Tibial artery (tissue), 4 donors: Measurements from ENCODE around the gene KLF16.

ENCODE experiments used
- DNase-seq, 2 donors: peaks; one replicate each; pipeline ENCODE4 v3.0.0-alpha.2; 2019
- H3K27ac ChIP-seq, 2 donors: fragments of 200-600 bp; sonication (generic) in 1 of 2; 1 replicate in 1 of 2; 2 replicates in 1 of 2; pipeline ENCODE4 v1.5.1; 2018 to 2019; ENCODE audit warnings: mild to moderate bottlenecking in 1 of 2
- H3K27me3 ChIP-seq, 2 donors: fragments of 200-600 bp; sonication (generic) in 1 of 2; one replicate each; pipeline versions ENCODE4 v1.5.1 to v1.6.0; 2016 to 2019
- H3K36me3 ChIP-seq, 3 donors: fragments of 200-600 bp; sonication (generic) in 2 of 3; one replicate each; pipeline ENCODE4 v1.5.1; 2016 to 2019; ENCODE audit warnings: mild to moderate bottlenecking in 2 of 3
- H3K4me1 ChIP-seq, 4 donors: fragments of 200-600 bp; sonication (generic) in 2 of 4; 1 replicate in 3 of 4; 2 replicates in 1 of 4; pipeline ENCODE4 v1.5.1; 2016 to 2019
- H3K4me3 ChIP-seq, 2 donors: fragments of 200-600 bp; sonication (generic) in 1 of 2; 1 replicate in 1 of 2; 2 replicates in 1 of 2; pipeline ENCODE4 v1.5.1; 2018 to 2019; ENCODE audit warnings: mild to moderate bottlenecking in 2 of 2
- H3K9me3 ChIP-seq, 3 donors: fragments of 200-600 bp; sonication (generic) in 1 of 3; one replicate each; pipeline ENCODE4 v1.5.1; 2016 to 2019
- CTCF ChIP-seq, 2 experiments: fragments of 200-600 bp in 1 of 2; fragments of 450-650 bp in 1 of 2; IDR thresholded peaks; one replicate each; pipeline ENCODE4 v1.5.1; 2017 to 2019; ENCODE audit warnings: antibody characterized with exemption in 2 of 2, mild to moderate bottlenecking in 1 of 2, moderate library complexity in 1 of 2
- intact Hi-C: fragments of 100-400 bp; cut with DNase I; formaldehyde crosslinking; loops from one replicate; pipeline ENCODE4 v1.15.0; 2023; ENCODE audit warnings: low total_unique reads

KLF16 gene

DNA sequence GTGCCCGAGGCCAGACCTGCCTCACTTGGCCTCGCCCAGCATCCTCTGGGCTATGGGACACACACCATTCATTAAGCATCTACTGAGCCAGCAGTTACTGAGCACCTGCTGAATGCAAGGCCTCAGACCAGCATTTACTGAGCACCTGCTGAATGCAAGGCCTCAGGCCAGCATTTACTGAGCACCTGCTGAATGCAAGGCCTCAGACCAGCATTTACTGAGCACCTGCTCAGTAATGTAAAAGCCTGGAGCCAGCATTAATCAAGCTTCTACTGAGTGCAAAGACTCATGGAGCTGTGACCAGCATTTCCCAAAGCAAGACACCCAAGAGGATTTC lies 55.0 kb downstream of the KLF16 start:
- H3K27ac ChIP-seq: no peak overlapping the region

DNA sequence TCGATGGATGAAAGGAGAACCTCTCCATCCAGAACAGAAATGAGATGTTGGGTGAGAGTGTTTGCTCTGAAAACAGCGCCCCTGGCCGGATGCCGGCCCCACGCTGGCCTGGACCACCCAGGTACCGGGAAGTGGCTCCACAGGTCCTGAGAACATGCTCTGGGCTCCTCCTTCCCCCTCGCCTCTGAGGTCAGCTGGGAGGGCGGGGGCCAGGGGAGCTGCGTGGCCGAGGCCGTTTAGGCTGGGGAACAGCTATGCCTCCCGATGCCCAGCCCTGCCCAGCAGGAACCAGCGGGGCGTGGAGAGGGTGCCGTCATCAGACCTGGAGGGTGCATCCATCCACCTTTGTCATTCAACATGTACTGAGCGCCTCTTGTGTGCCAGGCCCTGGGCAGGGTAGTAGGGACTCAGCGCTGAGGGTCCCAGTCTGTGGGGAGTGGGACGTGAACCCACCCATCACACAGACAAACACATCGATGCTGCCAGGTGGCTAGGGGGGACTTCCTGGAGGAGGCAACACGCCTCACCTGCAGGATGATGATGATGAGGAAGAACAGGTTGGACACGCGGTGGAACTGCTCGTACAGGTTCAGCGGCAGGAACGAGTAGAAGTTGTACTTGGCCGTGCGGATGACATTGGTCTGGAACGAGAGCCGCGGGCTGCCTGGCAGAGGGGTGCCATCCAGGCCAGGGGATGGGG lies 55.5 kb downstream of the KLF16 start:
- Histone ChIP-seq H3K36me3 (no peaks in the 10 kb centered on the region), H3K4me1 (peaks cover 0 to 18% (median 13%) of the 10 kb centered on the region in 4 donors), H3K27ac (no peak overlapping the region), H3K9me3 (no peaks in the 10 kb centered on the region), H3K4me3 (no peak overlapping the region), H3K27me3 (no peaks in the 10 kb centered on the region)
- no peak for TF ChIP-seq CTCF (IDR thresholded peaks at IDR 0.05)
- DNase-seq: no peak
- intact Hi-C loops: no loop called here

More for the DNA sequence above, 55.0 kb downstream of the KLF16 start:
- peaks cover 0 to 23% (median 18%) of the 10 kb centered on the region in 4 donors for H3K4me1 ChIP-seq
- H3K36me3 ChIP-seq: no peaks in the 10 kb centered on the region
- intact Hi-C loops: no loop called here
- H3K27me3 ChIP-seq: no peaks in the 10 kb centered on the region
- DNase-seq: no peak
- no peak for TF ChIP-seq CTCF (IDR thresholded peaks at IDR 0.05)
- H3K4me3 ChIP-seq: no peak overlapping the region
- no peaks in the 10 kb centered on the region for H3K9me3 ChIP-seq

GRCh38 chr19:1807030-1807694 lies 56.2 kb downstream of the KLF16 start:
- no peak for DNase-seq
- no peak for TF ChIP-seq CTCF (IDR thresholded peaks at IDR 0.05)
- H3K4me1 ChIP-seq: peaks cover 0 to 11% (median 8%) of the 10 kb centered on the region in 4 donors
- no peaks in the 10 kb centered on the region for H3K36me3 ChIP-seq
- no peak overlapping the region for H3K4me3 ChIP-seq
- no peaks in the 10 kb centered on the region for H3K27me3 ChIP-seq
- intact Hi-C loops: no loop called here
- no peaks in the 10 kb centered on the region for H3K9me3 ChIP-seq
- no peak overlapping the region for H3K27ac ChIP-seq

GRCh38 chr19:1806184-1807029 lies 57.0 kb downstream of the KLF16 start:
- no peaks in the 10 kb centered on the region for H3K9me3 ChIP-seq

More at GRCh38 chr19:1806184-1807029, 57.0 kb downstream of the KLF16 start:
- Histone ChIP-seq H3K27ac (no peak overlapping the region), H3K4me3 (no peak overlapping the region), H3K4me1 (peaks cover 0 to 3% (median 1%) of the 10 kb centered on the region in 4 donors), H3K36me3 (no peaks in the 10 kb centered on the region), H3K27me3 (no peaks in the 10 kb centered on the region)
- intact Hi-C loops: no loop called here
- TF ChIP-seq CTCF (IDR thresholded peaks at IDR 0.05): no peak
- DNase-seq: peak in 1 of 2 donors; percentile 66
